Esophagus muscularis mucosa (tissue), 4 donors: ENCODE results near the gene HOXD8.

Experiments used
- CTCF ChIP-seq, 3 experiments: fragments of 200-600 bp in 2 of 3; fragments of 450-650 bp in 1 of 3; sonication (generic) in 2 of 3; IDR thresholded peaks; one replicate each; pipeline ENCODE4 v1.5.1; 2017 to 2019; ENCODE audit warnings: antibody characterized with exemption in 3 of 3, mild to moderate bottlenecking in 2 of 3, moderate library complexity in 1 of 3
- EP300 ChIP-seq: sonication (generic); formaldehyde crosslinking; IDR thresholded peaks from one replicate; pipeline ENCODE4 v1.6.1; 2017; ENCODE audit warnings: antibody characterized with exemption
- POLR2A ChIP-seq: fragments of 450-650 bp; IDR thresholded peaks from one replicate; pipeline ENCODE4 v1.6.1; 2017; ENCODE audit warnings: antibody characterized with exemption, moderate library complexity, mild to moderate bottlenecking, low read depth
- POLR2AphosphoS5 ChIP-seq, 2 donors: sonication (generic); formaldehyde crosslinking; IDR thresholded peaks; one replicate each; pipeline ENCODE4 v1.6.1; 2017; ENCODE audit warnings: antibody characterized with exemption in 2 of 2

- no peak for TF ChIP-seq POLR2A
- TF ChIP-seq CTCF (IDR thresholded peaks at IDR 0.05) = no peak
- no peak for TF ChIP-seq EP300
- TF ChIP-seq POLR2AphosphoS5 (IDR thresholded peaks at IDR 0.05) = no peak
Measured at GRCh38 chr2:176120364-176121189, 8.9 kb upstream of the HOXD8 start.
